Activated CD8-positive, alpha-beta T cell treated with anti-CD3 and anti-CD28 coated beads for 36 hours (primary cell): ENCODE measurements around the gene TTC19. TPM values are rescaled to one million over a fixed set of nuclear protein-coding genes. Genes with fewer than 3 reads are reported as not detected.
A peak's percentile ranks its signal among the peaks of the same experiment; 100 is the strongest.

Source experiments
- ATAC-seq: fragments of 200-7000 bp; cut with Tn5 transposase; one replicate; pipeline ENCODE4 v1.10.0; 2021; ENCODE audit warnings: mild to moderate bottlenecking, moderate library complexity
- CTCF ChIA-PET: fragments of 350-600 bp; sonication (Branson Sonifier 250); formaldehyde crosslinking; loops from one replicate; lab custom pipeline; 2021; ENCODE audit warnings: antibody characterized with exemption; lab: Charles Lee
- POLR2A ChIA-PET: fragments of 350-600 bp; sonication (Branson Sonifier 250); formaldehyde crosslinking; loops from one replicate; lab custom pipeline; 2021; ENCODE audit warnings: antibody characterized with exemption; lab: Charles Lee
- DNase-seq: peaks from one replicate; pipeline ENCODE4 v3.0.0-alpha.2; 2020
- H3K27ac Mint-ChIP-seq: one replicate; pipeline ENCODE4 v1.8.0; 2021; ENCODE audit warnings: mild to moderate bottlenecking, mixed read lengths
- H3K27me3 Mint-ChIP-seq: one replicate; pipeline ENCODE4 v1.8.0; 2021; ENCODE audit warnings: mixed read lengths
- H3K36me3 Mint-ChIP-seq: one replicate; pipeline ENCODE4 v1.8.0; 2021; ENCODE audit warnings: low read depth, mixed read lengths
- H3K4me1 Mint-ChIP-seq: one replicate; pipeline ENCODE4 v1.8.0; 2021; ENCODE audit warnings: low read depth, mixed read lengths
- H3K4me3 Mint-ChIP-seq: one replicate; pipeline ENCODE4 v1.8.0; 2021; ENCODE audit warnings: mild to moderate bottlenecking, moderate library complexity, mixed read lengths
- H3K9me3 Mint-ChIP-seq: one replicate; pipeline ENCODE4 v1.8.0; 2021; ENCODE audit warnings: mixed read lengths
- intact Hi-C: fragments of 100-400 bp; cut with micrococcal nuclease; formaldehyde crosslinking; loops from one replicate; pipeline ENCODE4 v1.10.0; 2022
- total RNA-seq, 2 experiments: library from RNA; stranded (reverse); gene quantifications; one replicate each; pipeline ENCODE4 v1.2.3, GENCODE V29; 2021
- TF ChIP-seq, protein P1 (sequence below): fragments of 200-600 bp; IDR thresholded peaks from one replicate; pipeline ENCODE4 v1.8.0; 2022; ENCODE audit warnings: antibody characterized with exemption, mild to moderate bottlenecking

Gene TTC19
- total RNA-seq, 2 experiments from 2014 or later, result 24.7 to 26.0 TPM

DNA sequence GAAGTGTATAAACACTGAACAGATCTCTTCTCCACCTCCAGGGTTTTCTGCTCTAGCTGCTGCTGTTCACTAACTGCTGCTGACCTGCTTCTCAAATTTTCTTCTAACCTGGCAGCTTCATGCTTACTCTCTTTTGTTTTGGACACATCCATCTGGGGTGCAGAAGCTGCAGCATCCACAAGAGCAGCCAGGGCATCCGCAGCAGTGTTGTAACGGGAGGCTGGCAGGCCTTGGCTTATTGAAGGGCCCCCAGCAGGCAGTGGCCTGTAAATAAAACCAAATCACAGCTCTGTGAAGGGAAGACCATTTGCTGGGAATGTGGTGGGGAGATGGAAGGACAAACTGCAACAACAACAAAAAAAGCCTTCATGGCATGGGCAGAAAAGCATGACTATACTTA lies 62.0 kb downstream of the TTC19 start:
- H3K9me3 Mint-ChIP-seq, result no peaks in the 10 kb centered on the region
- no peak for DNase-seq
- no peaks in the 10 kb centered on the region for H3K4me1 Mint-ChIP-seq
- TF ChIP-seq, protein P1, sequence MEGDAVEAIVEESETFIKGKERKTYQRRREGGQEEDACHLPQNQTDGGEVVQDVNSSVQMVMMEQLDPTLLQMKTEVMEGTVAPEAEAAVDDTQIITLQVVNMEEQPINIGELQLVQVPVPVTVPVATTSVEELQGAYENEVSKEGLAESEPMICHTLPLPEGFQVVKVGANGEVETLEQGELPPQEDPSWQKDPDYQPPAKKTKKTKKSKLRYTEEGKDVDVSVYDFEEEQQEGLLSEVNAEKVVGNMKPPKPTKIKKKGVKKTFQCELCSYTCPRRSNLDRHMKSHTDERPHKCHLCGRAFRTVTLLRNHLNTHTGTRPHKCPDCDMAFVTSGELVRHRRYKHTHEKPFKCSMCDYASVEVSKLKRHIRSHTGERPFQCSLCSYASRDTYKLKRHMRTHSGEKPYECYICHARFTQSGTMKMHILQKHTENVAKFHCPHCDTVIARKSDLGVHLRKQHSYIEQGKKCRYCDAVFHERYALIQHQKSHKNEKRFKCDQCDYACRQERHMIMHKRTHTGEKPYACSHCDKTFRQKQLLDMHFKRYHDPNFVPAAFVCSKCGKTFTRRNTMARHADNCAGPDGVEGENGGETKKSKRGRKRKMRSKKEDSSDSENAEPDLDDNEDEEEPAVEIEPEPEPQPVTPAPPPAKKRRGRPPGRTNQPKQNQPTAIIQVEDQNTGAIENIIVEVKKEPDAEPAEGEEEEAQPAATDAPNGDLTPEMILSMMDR, result no peak
- ATAC-seq, result no peak
- no peak overlapping the region for H3K4me3 Mint-ChIP-seq
- POLR2A ChIA-PET, result no interaction called here
- H3K27ac Mint-ChIP-seq, result peak overlapping the region; percentile 4
- H3K27me3 Mint-ChIP-seq, result no peaks in the 10 kb centered on the region
- intact Hi-C loops, result no loop called here
- H3K36me3 Mint-ChIP-seq, result peaks cover 49% of the 10 kb centered on the region
- CTCF ChIA-PET, result interaction anchor here (0.9 kb wide), 2 partner anchors 15 to 20 kb away, joined by 3 read pairs; no protein-coding TSS in a partner anchor

DNA sequence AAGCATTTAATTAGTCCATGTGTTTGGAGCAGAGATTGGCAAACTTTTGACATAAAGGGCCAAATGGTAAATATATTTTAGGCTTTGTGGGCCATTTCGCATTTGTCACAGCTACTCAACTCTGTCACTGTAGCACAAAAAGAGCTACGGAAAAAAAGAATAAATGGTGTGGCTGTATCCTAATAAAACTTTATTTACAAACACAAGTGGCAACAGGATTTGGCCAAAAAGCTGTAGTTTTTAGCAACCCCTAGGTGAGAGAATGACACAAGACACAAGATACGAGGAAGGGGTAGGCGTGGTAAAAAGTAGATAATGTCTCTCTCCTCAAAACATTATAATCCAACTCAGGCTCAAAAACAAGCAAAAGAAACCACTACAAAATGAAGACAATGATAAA lies 66.5 kb downstream of the TTC19 start:
- Mint-ChIP-seq H3K4me3 (no peak overlapping the region), H3K27ac (peak overlapping the region; percentile 29), H3K27me3 (no peaks in the 10 kb centered on the region), H3K4me1 (peaks cover 9% of the 10 kb centered on the region), H3K9me3 (no peaks in the 10 kb centered on the region), H3K36me3 (peaks cover 58% of the 10 kb centered on the region)
- POLR2A ChIA-PET, result no interaction called here
- DNase-seq (no peak), ATAC-seq (no peak)
- TF ChIP-seq, protein P1, result no peak
- intact Hi-C loops, result no loop called here
- CTCF ChIA-PET, result no interaction called here

DNA sequence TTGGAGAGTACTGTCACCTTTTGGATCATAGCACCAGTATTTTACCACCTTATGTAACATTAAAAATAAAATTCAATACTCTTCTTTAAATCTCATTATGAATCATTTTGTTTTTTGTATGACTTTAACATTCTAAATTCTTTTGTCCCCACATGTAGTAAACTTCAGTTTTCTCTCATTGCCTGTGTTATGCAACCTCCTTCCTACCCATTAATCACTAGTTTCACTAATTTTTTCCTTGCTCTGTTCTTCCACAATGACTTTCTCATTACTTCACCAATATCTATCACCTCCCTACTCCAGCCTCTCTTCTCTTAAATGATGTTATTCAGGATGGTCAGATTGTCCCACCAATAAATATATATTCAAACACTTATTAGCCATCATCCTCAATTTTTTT lies 68.7 kb downstream of the TTC19 start:
- no peaks in the 10 kb centered on the region for H3K27me3 Mint-ChIP-seq
- H3K27ac Mint-ChIP-seq, result peak overlapping the region; percentile 29
- CTCF ChIA-PET, result no interaction called here
- ATAC-seq, result no peak
- H3K4me1 Mint-ChIP-seq, result peaks cover 9% of the 10 kb centered on the region
- no peak for DNase-seq
- H3K36me3 Mint-ChIP-seq, result peaks cover 49% of the 10 kb centered on the region
- intact Hi-C loops, result no loop called here
- TF ChIP-seq, protein P1, result no peak
- H3K4me3 Mint-ChIP-seq, result no peak overlapping the region
- no peaks in the 10 kb centered on the region for H3K9me3 Mint-ChIP-seq
- POLR2A ChIA-PET, result no interaction called here

DNA sequence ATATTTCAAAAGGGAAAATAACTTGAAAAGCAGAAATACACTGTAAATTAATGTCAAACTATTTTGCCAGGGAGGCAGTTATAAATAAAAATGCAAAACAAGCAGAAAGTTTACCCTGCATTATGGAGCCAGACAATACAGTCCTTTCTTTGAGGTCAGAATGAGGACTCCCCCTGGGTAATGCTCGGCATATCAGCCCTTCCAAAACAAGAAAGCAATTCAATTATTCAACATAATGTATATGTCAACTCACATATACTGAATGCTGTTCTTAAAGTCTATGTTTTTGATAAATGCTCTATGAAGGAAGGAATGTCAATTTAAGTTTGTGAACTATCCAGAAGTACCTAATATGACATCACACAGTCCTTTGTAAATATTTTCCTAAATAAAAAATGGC lies 72.4 kb downstream of the TTC19 start:
- Mint-ChIP-seq H3K27me3 (no peaks in the 10 kb centered on the region), H3K9me3 (no peaks in the 10 kb centered on the region), H3K4me3 (no peak overlapping the region), H3K36me3 (peaks cover 45% of the 10 kb centered on the region), H3K27ac (no peak overlapping the region), H3K4me1 (peaks cover 9% of the 10 kb centered on the region)
- TF ChIP-seq, protein P1, result no peak
- DNase-seq (no peak), ATAC-seq (no peak)
- intact Hi-C loops, result no loop called here
- ChIA-PET POLR2A (no interaction called here), CTCF (interaction anchor here (0.7 kb wide), 1 partner anchor 10 kb away, joined by 4 read pairs; no protein-coding TSS in a partner anchor)

DNA sequence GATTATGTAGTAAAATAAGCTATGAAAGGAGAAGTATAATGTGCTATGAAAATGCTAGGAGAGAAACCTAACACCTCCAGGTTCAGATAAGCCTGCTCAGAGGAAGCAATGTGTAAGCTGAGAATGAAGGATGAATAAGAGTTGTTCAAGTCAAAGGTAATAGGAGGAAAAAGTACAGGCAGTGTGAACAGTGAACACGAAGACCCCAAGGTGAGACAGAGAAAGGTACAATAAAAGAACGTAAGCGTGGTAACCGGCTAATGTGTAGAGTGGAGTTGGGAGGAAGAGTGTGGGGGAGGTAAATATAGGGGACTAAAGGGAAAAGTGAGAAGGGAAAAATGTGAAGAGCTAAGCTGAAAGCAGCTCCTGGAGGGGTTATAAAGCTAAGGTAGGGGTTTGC lies 74.2 kb downstream of the TTC19 start:
- ChIA-PET POLR2A (interaction anchor here (1.2 kb wide), 1 partner anchor 36 kb away, joined by 3 read pairs; no protein-coding TSS in a partner anchor), CTCF (interaction anchor here (1.3 kb wide), 1 partner anchor 11 kb away, joined by 3 read pairs; no protein-coding TSS in a partner anchor)
- no peaks in the 10 kb centered on the region for H3K27me3 Mint-ChIP-seq
- H3K4me3 Mint-ChIP-seq, result no peak overlapping the region
- ATAC-seq, result no peak
- no peaks in the 10 kb centered on the region for H3K9me3 Mint-ChIP-seq
- TF ChIP-seq, protein P1, result no peak
- no peak for DNase-seq
- H3K4me1 Mint-ChIP-seq, result peaks cover 3% of the 10 kb centered on the region
- H3K27ac Mint-ChIP-seq, result peak overlapping the region; percentile 7
- peaks cover 43% of the 10 kb centered on the region for H3K36me3 Mint-ChIP-seq
- intact Hi-C loops, result no loop called here
